ENCODE results near the gene CS.

GRCh38 chr12:56257071-56257470 lies 43.1 kb downstream of the CS start:
- TF ChIP-seq CTCF (IDR thresholded peaks at IDR 0.05; ENCODE audit: low read depth, low read length, poor library complexity, severe bottlenecking), result no peak
- TF ChIP-seq EZH2phosphoT487 (IDR thresholded peaks at IDR 0.05; ENCODE audit: borderline replicate concordance, low read length), result no peak
